Small intestine (tissue), 7 donors: Measurements from ENCODE around the gene RBP7. TPM values are rescaled to one million over a fixed set of nuclear protein-coding genes. Genes with fewer than 3 reads are reported as not detected.
"Not testable (repeated sequence)": the region's sequence is repeated elsewhere in the genome, so short reads cannot be mapped to it uniquely, and the experiment has no call there.

Experiments
- DNase-seq, 2 donors: peaks; one replicate each; pipeline versions ENCODE4 v3.0.0 to v3.0.0-alpha.2; 2013
- FAIRE-seq: peaks from 2 replicates; lab custom pipeline; 2012; peaks lifted over from hg19 to GRCh38; lab: Jason Lieb, UNC
- H3K27ac ChIP-seq, 3 donors: one replicate each; pipeline ENCODE4 v1.5.1; 2013; ENCODE audit warnings: low read length in 2 of 3, mild to moderate bottlenecking in 2 of 3, control low read depth in 1 of 3, inconsistent platforms in 1 of 3, low read depth in 1 of 3, moderate library complexity in 1 of 3
- H3K27me3 ChIP-seq, 3 donors: one replicate each; pipeline ENCODE4 v1.6.1; 2013; ENCODE audit warnings: low read length in 3 of 3, inconsistent platforms in 1 of 3; ENCODE audit not compliant: control insufficient read depth in 3 of 3, insufficient read depth in 3 of 3
- H3K36me3 ChIP-seq, 3 donors: one replicate each; pipeline ENCODE4 v1.6.1; 2013; ENCODE audit warnings: low read length in 3 of 3, inconsistent platforms in 1 of 3, low read depth in 1 of 3, mild to moderate bottlenecking in 1 of 3, moderate library complexity in 1 of 3; ENCODE audit not compliant: control insufficient read depth in 3 of 3, insufficient read depth in 2 of 3
- H3K4me1 ChIP-seq, 3 donors: one replicate each; pipeline ENCODE4 v1.6.1; 2013; ENCODE audit warnings: low read length in 2 of 3, inconsistent platforms in 1 of 3, low read depth in 1 of 3, mild to moderate bottlenecking in 1 of 3, moderate library complexity in 1 of 3; ENCODE audit not compliant: control insufficient read depth in 3 of 3, insufficient read depth in 2 of 3
- H3K4me3 ChIP-seq, 3 donors: one replicate each; pipeline ENCODE4 v1.5.1; 2013; ENCODE audit warnings: low read length in 3 of 3, control low read depth in 1 of 3, inconsistent platforms in 1 of 3, low read depth in 1 of 3, mild to moderate bottlenecking in 1 of 3, moderate library complexity in 1 of 3
- H3K9me3 ChIP-seq, 2 donors: one replicate each; pipeline ENCODE4 v1.6.1; 2013; ENCODE audit warnings: low read depth in 1 of 2, low read length in 1 of 2; ENCODE audit not compliant: control insufficient read depth in 2 of 2, insufficient read depth in 1 of 2
- WGBS, 3 donors: extraction: QIAGEN DNeasy Blood & Tissue Kit; methylation state at CpG; one replicate each; pipeline ENCODE4 v1.1.7; 2013; 5-methylcytosine and 5-hydroxymethylcytosine counted together
- polyA plus RNA-seq, 4 donors: library from polyadenylated mRNA; stranded (reverse) in 3 of 4; unstranded in 1 of 4; fragments of 200-250 nt in 3 of 4; fragments of 120-200 nt in 1 of 4; gene quantifications; one replicate each; pipeline versions ENCODE4 v1.2.1 to v1.2.3, GENCODE V29; 2013
- donor health status: healthy with polysubstance abuse.
- donor health status: control.
- donor health status: control.
- donor health status: Bipolar disorder and iron deficiency.
- donor health status: healthy.

The RBP7 gene
- polyA plus RNA-seq, 4 donors: 2.5 to 14.9 (median 3.7) TPM

GRCh38 chr1:9990944-9991343 is 6.1 kb upstream of the RBP7 start:
- no peak for DNase-seq
- no peak overlapping the region for H3K27ac ChIP-seq

GRCh38 chr1:9992910-9993309 is 4.1 kb upstream of the RBP7 start:
- H3K9me3 ChIP-seq: no peaks in the 10 kb centered on the region
- H3K27me3 ChIP-seq: peaks cover 0 to 15% (median 2%) of the 10 kb centered on the region in 3 donors
- no peaks in the 10 kb centered on the region for H3K4me1 ChIP-seq
- DNase-seq (no peak), FAIRE-seq (no peak)
- H3K4me3 ChIP-seq: no peak overlapping the region
- WGBS, 3 donors: 86 to 93% (median 88%) methylated on average over 5 of the region's 5 CpGs
- H3K36me3 ChIP-seq: no peaks in the 10 kb centered on the region
- no peak overlapping the region for H3K27ac ChIP-seq

More at GRCh38 chr1:9990944-9991343, 6.1 kb upstream of the RBP7 start:
- Histone ChIP-seq H3K4me3 (no peak overlapping the region), H3K4me1 (no peaks in the 10 kb centered on the region), H3K9me3 (no peaks in the 10 kb centered on the region), H3K27me3 (peaks cover 0 to 4% (median 0%) of the 10 kb centered on the region in 3 donors), H3K36me3 (peaks cover 0 to 2% (median 0%) of the 10 kb centered on the region in 3 donors)
- no peak for FAIRE-seq
- 34 to 49% (median 44%) methylated on average over 2 of the region's 2 CpGs for WGBS, 3 donors

GRCh38 chr1:9993561-9994075 is 3.4 kb upstream of the RBP7 start:
- WGBS, 3 donors: 81 to 88% (median 87%) methylated on average over 7 of the region's 7 CpGs
- no peaks in the 10 kb centered on the region for H3K4me1 ChIP-seq
- no peaks in the 10 kb centered on the region for H3K36me3 ChIP-seq
- H3K4me3 ChIP-seq: no peak overlapping the region
- H3K9me3 ChIP-seq: no peaks in the 10 kb centered on the region
- FAIRE-seq (no peak), DNase-seq (no peak)
- no peak overlapping the region for H3K27ac ChIP-seq
- peaks cover 0 to 22% (median 2%) of the 10 kb centered on the region in 3 donors for H3K27me3 ChIP-seq

- no peaks in the 10 kb centered on the region for H3K36me3 ChIP-seq
- no peak overlapping the region for H3K27ac ChIP-seq
- DNase-seq: no peak
- H3K27me3 ChIP-seq: peaks cover 0 to 30% (median 2%) of the 10 kb centered on the region in 3 donors
- H3K9me3 ChIP-seq: no peaks in the 10 kb centered on the region
- H3K4me1 ChIP-seq: no peaks in the 10 kb centered on the region
- no peak overlapping the region for H3K4me3 ChIP-seq
- WGBS, 3 donors: 83 to 90% (median 84%) methylated on average over 8 of the region's 8 CpGs
- no peak for FAIRE-seq
Observed at GRCh38 chr1:10001016-10001665, 4.1 kb downstream of the RBP7 start.

GRCh38 chr1:10005248-10005647 is 8.2 kb downstream of the RBP7 start:
- not testable (repeated sequence) for H3K4me3 ChIP-seq, H3K27me3 ChIP-seq, DNase-seq, FAIRE-seq, H3K9me3 ChIP-seq, H3K36me3 ChIP-seq, H3K27ac ChIP-seq, H3K4me1 ChIP-seq
- WGBS, 3 donors: 90 to 94% (median 93%) methylated on average over 8 of the region's 8 CpGs

- 34 to 59% (median 47%) methylated on average over 4 of the region's 4 CpGs for WGBS, 3 donors
- FAIRE-seq: no peak
- Histone ChIP-seq H3K27ac (no peak overlapping the region), H3K4me1 (no peaks in the 10 kb centered on the region), H3K4me3 (no peak overlapping the region), H3K9me3 (no peaks in the 10 kb centered on the region), H3K27me3 (no peaks in the 10 kb centered on the region), H3K36me3 (no peaks in the 10 kb centered on the region)
- DNase-seq: peak in 1 of 2 donors; percentile 25
Observed at GRCh38 chr1:10007169-10007568, 10.1 kb downstream of the RBP7 start.

- no peaks in the 10 kb centered on the region for H3K27me3 ChIP-seq
- WGBS, 3 donors: 80 to 90% (median 89%) methylated on average over 5 of the region's 5 CpGs
- H3K4me3 ChIP-seq: no peak overlapping the region
- DNase-seq (no peak), FAIRE-seq (no peak)
- no peak overlapping the region for H3K27ac ChIP-seq
- H3K4me1 ChIP-seq: no peaks in the 10 kb centered on the region
- H3K9me3 ChIP-seq: no peaks in the 10 kb centered on the region
- H3K36me3 ChIP-seq: no peaks in the 10 kb centered on the region
Observed at GRCh38 chr1:10014016-10014415, 17.0 kb downstream of the RBP7 start.

GRCh38 chr1:10019561-10019960 is 22.5 kb downstream of the RBP7 start:
- no peaks in the 10 kb centered on the region for H3K4me1 ChIP-seq
- H3K4me3 ChIP-seq: no peak overlapping the region
- FAIRE-seq (no peak), DNase-seq (no peak)
- H3K27ac ChIP-seq: no peak overlapping the region
- H3K9me3 ChIP-seq: no peaks in the 10 kb centered on the region
- H3K36me3 ChIP-seq: no peaks in the 10 kb centered on the region
- no peaks in the 10 kb centered on the region for H3K27me3 ChIP-seq

GRCh38 chr1:10020086-10020485 is 23.1 kb downstream of the RBP7 start:
- no peaks in the 10 kb centered on the region for H3K27me3 ChIP-seq
- H3K36me3 ChIP-seq: no peaks in the 10 kb centered on the region
- 90 to 96% (median 93%) methylated on average over 3 of the region's 3 CpGs for WGBS, 3 donors
- H3K4me3 ChIP-seq: no peak overlapping the region
- FAIRE-seq: no peak
- no peak overlapping the region for H3K27ac ChIP-seq
- no peak for DNase-seq
- H3K9me3 ChIP-seq: no peaks in the 10 kb centered on the region
- no peaks in the 10 kb centered on the region for H3K4me1 ChIP-seq
